Hepatic stellate cell (primary cell): ENCODE results near the gene IFIT3.
"Not testable (repeated sequence)": the region's sequence is repeated elsewhere in the genome, so short reads cannot be mapped to it uniquely, and the experiment has no call there.

Experiments
- DNase-seq: peaks from one replicate; pipeline ENCODE4 v3.0.0; 2011; ENCODE audit warnings: low spot score

The IFIT3 gene

GRCh38 chr10:89327803-89328441 is at the start of gene IFIT3:
Gene IFIT3, plus strand, starts transcription at chr10:89327997. Its CDS starts 77 bp downstream, at chr10:89328074.
- peak; percentile 74 for DNase-seq

- DNase-seq = peak; percentile 69
Measured at GRCh38 chr10:89278034-89278535, 49.7 kb upstream of the IFIT3 start.

- no peak for DNase-seq
Measured at GRCh38 chr10:89278900-89279392, 48.9 kb upstream of the IFIT3 start.

GRCh38 chr10:89279421-89279869 is 48.4 kb upstream of the IFIT3 start:
- no peak for DNase-seq

- no peak for DNase-seq
Measured at GRCh38 chr10:89280508-89280907, 47.3 kb upstream of the IFIT3 start.

- DNase-seq = no peak
Measured at GRCh38 chr10:89281606-89282395, 46.0 kb upstream of the IFIT3 start.

GRCh38 chr10:89283025-89283935 is 44.5 kb upstream of the IFIT3 start:
- DNase-seq = no peak

GRCh38 chr10:89283936-89284475 is 43.8 kb upstream of the IFIT3 start:
- DNase-seq = no peak

- DNase-seq = not testable (repeated sequence)
Measured at GRCh38 chr10:89284711-89285110, 43.1 kb upstream of the IFIT3 start.

- DNase-seq = not testable (repeated sequence)
Measured at GRCh38 chr10:89285303-89285702, 42.5 kb upstream of the IFIT3 start.

- no peak for DNase-seq
Measured at GRCh38 chr10:89294721-89295239, 33.0 kb upstream of the IFIT3 start.

- peak; percentile 40 for DNase-seq
Measured at GRCh38 chr10:89295597-89295996, 32.2 kb upstream of the IFIT3 start.

- no peak for DNase-seq
Measured at GRCh38 chr10:89296220-89296648, 31.6 kb upstream of the IFIT3 start.

GRCh38 chr10:89297356-89297755 is 30.4 kb upstream of the IFIT3 start:
- DNase-seq = no peak

GRCh38 chr10:89297791-89298190 is 30.0 kb upstream of the IFIT3 start:
- no peak for DNase-seq

GRCh38 chr10:89299031-89299430 is 28.8 kb upstream of the IFIT3 start:
- no peak for DNase-seq

- DNase-seq = no peak
Measured at GRCh38 chr10:89301232-89301631, 26.6 kb upstream of the IFIT3 start.

GRCh38 chr10:89301721-89302445 is 25.9 kb upstream of the IFIT3 start, which contains the start of gene IFIT2:
Gene IFIT2, plus strand, starts transcription at chr10:89302046. Its CDS starts 78 bp downstream, at chr10:89302124.
- peak; percentile 36 for DNase-seq

GRCh38 chr10:89302625-89303024 is 25.2 kb upstream of the IFIT3 start:
- no peak for DNase-seq

GRCh38 chr10:89303161-89303560 is 24.6 kb upstream of the IFIT3 start:
- DNase-seq = no peak

- no peak for DNase-seq
Measured at GRCh38 chr10:89304026-89304425, 23.8 kb upstream of the IFIT3 start.
